ENCODE results near the gene IFNA7.
"Not testable (repeated sequence)": the region's sequence is repeated elsewhere in the genome, so short reads cannot be mapped to it uniquely, and the experiment has no call there.

Gene IFNA7

GRCh38 chr9:21202105-21202504 lies at the start of gene IFNA7:
IFNA7 (minus strand) TSS chr9:21202205; CDS start chr9:21202165, 40 bp downstream.
- H3K4me3 ChIP-seq (ENCODE audit: low read length); DNase-seq (ENCODE audit: low read depth): not testable (repeated sequence)

DNA sequence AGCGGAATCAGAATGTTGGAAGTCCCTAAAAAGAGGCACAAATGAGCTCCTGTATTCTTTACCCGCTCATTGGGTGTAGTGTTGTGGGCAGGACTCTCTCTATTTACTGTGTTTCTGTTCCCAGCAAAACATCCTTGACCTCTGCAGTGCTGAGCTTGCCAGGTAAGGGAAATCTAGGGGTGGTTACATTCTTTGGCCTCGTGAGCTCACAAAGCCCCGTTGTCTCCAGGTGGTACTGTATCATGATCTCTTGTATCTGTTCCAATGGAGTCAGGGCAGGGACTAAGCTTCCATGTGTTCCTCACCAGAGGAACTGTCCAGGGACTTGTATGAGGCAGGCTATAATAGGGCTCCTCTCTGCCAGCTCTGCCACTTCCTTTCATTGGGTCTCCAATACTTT lies 49.6 kb upstream of the IFNA7 start:
- DNase-seq (ENCODE audit: low read depth) = no peak
- TF ChIP-seq, protein P1, sequence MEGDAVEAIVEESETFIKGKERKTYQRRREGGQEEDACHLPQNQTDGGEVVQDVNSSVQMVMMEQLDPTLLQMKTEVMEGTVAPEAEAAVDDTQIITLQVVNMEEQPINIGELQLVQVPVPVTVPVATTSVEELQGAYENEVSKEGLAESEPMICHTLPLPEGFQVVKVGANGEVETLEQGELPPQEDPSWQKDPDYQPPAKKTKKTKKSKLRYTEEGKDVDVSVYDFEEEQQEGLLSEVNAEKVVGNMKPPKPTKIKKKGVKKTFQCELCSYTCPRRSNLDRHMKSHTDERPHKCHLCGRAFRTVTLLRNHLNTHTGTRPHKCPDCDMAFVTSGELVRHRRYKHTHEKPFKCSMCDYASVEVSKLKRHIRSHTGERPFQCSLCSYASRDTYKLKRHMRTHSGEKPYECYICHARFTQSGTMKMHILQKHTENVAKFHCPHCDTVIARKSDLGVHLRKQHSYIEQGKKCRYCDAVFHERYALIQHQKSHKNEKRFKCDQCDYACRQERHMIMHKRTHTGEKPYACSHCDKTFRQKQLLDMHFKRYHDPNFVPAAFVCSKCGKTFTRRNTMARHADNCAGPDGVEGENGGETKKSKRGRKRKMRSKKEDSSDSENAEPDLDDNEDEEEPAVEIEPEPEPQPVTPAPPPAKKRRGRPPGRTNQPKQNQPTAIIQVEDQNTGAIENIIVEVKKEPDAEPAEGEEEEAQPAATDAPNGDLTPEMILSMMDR (conservative IDR thresholded peaks at IDR 0.05; ENCODE audit: low read depth, low read length) = no peak
- H3K4me3 ChIP-seq (ENCODE audit: low read length) = no peak overlapping the region

DNA sequence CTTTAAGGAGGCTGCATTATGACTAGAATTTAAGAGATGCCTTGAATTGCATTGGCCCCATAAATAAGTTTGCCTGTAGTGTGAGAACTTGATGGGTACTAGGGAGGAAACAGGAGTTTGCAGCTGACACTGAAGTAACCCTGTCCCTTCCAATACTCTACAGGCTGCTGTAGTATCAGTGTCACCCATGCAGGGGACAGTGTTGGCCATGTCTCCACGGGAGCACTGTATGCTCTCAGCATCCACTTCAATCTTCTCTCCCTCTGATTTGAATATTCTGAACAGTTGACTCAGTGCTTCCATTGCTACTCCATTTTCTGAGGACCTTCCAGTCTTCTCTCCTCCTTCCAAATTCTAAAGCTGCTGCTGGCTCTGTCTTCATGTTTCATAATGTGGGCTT lies 49.2 kb upstream of the IFNA7 start:
- TF ChIP-seq, protein P1 (conservative IDR thresholded peaks at IDR 0.05; ENCODE audit: low read depth, low read length) = no peak
- H3K4me3 ChIP-seq (ENCODE audit: low read length) = no peak overlapping the region
- no peak for DNase-seq (ENCODE audit: low read depth)

- no peak for DNase-seq (ENCODE audit: low read depth)
- TF ChIP-seq, protein P1 (conservative IDR thresholded peaks at IDR 0.05; ENCODE audit: low read depth, low read length) = no peak
- H3K4me3 ChIP-seq (ENCODE audit: low read length) = no peak overlapping the region
Observed at GRCh38 chr9:21244836-21245235, 42.8 kb upstream of the IFNA7 start.

GRCh38 chr9:21239911-21240310 lies 37.9 kb upstream of the IFNA7 start, which contains the start of gene IFNA14:
IFNA14 (minus strand) TSS chr9:21240005; CDS start chr9:21239935, 70 bp downstream.
- TF ChIP-seq, protein P1 (conservative IDR thresholded peaks at IDR 0.05; ENCODE audit: low read depth, low read length) = no peak
- DNase-seq (ENCODE audit: low read depth) = no peak
- H3K4me3 ChIP-seq (ENCODE audit: low read length) = no peak within 1 kb of the TSS

DNA sequence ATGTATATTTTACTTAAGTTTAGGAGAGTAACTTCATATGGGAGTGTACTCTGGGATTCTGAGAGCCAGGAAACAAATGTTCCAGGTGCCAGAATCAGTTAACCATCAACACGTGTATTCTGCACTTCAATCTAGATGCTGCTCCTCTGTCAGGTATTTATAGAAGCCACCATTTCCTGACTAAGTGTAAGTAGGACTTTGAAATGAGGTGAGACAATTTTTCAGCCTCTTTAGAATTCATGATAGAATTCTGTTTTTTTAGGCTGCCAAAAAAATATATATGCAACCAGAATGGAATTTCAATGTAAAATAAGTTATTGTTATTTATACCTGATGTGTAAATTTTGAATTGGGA lies 34.3 kb upstream of the IFNA7 start:
- not testable (repeated sequence) for H3K4me3 ChIP-seq (ENCODE audit: low read length); DNase-seq (ENCODE audit: low read depth)

DNA sequence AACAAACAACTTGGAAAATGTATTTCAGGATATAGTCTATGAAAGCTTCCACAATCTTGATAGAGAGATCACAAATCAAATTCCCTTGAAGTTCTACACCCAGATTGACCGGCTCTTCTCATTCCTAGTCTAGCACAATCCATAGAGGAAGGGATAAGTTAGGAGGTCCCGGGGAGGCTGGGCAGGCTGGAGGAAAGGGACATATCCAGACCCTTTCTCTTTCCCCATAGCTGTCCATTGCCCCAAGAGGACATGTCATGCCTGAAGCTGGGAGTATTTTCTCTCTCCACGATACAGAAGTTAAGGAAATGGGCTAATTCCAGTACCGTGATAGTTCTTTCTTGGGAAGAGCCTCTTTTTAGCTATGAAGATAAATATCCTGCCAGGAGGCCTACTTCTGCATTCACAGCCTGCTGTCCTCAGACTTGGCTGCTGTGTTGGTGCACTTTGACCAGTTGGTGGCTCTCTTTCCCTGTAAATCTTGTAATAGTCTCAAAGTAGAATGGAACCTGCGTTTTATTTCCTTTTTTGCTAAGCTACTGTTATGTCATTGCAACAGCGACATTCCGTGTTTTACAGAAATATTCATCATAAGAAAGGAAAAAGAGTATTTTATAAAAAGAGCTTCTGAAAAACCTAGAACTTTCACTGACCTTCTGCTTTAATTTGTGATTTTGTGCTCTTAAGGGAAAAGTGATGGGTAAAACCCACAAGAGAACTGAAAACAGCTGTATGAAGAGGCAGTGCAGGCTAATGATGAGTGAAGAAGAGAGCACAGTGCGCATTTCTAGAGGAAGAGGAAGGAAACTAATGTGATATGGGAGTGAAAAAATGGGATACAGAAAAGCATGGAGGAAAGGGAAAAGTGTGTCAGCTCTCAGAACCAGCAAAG lies 33.7 kb upstream of the IFNA7 start:
- TF ChIP-seq, protein P1 (conservative IDR thresholded peaks at IDR 0.05; ENCODE audit: low read depth, low read length) = peak; percentile 76
- peak; percentile 6 for DNase-seq (ENCODE audit: low read depth)
- H3K4me3 ChIP-seq (ENCODE audit: low read length) = not testable (repeated sequence)

- TF ChIP-seq, protein P1 (conservative IDR thresholded peaks at IDR 0.05; ENCODE audit: low read depth, low read length) = no peak
- no peak overlapping the region for H3K4me3 ChIP-seq (ENCODE audit: low read length)
- DNase-seq (ENCODE audit: low read depth) = no peak
Observed at GRCh38 chr9:21234153-21234687, 32.2 kb upstream of the IFNA7 start.

Data from retinal pigment epithelial cell (primary cell).